Measurements from ENCODE around the gene MTA3. TPM values are rescaled to one million over a fixed set of nuclear protein-coding genes. Genes with fewer than 3 reads are reported as not detected.

MTA3 gene
- total RNA-seq, 1 donor: 13.4 TPM

Other genes starting within 250 kb of the MTA3 start
- gene COX7A2L, start 207.4 kb upstream of the MTA3 start, total RNA-seq: 135 TPM
- 0.31 TPM for gene KCNG3, start 74.7 kb upstream of the MTA3 start, total RNA-seq
- 0.63 TPM for gene OXER1, start 195.5 kb downstream of the MTA3 start, total RNA-seq
- gene HAAO, start 224.0 kb downstream of the MTA3 start, total RNA-seq: 3.9 TPM

Measured in mononuclear cell (primary cell).